ENCODE data around the gene RASGEF1B. TPM values are rescaled to one million over a fixed set of nuclear protein-coding genes. Genes with fewer than 3 reads are reported as not detected.

RASGEF1B gene
- total RNA-seq (2022; extraction: Qiagen RNA extraction; ENCODE audit: low read depth): 0.06 TPM in 1 of 5 replicates, not detected in the others

GRCh38 chr4:81471588-81472280 is at the start of gene RASGEF1B:
Gene RASGEF1B, minus strand, starts transcription at chr4:81471907. Its CDS starts 12,399 bp downstream, at chr4:81459508.

Measured in A549 treated with GW870086 at 1 μM for 4 hours (cell line).